Measurements from ENCODE around the gene PPFIA3.

DNA sequence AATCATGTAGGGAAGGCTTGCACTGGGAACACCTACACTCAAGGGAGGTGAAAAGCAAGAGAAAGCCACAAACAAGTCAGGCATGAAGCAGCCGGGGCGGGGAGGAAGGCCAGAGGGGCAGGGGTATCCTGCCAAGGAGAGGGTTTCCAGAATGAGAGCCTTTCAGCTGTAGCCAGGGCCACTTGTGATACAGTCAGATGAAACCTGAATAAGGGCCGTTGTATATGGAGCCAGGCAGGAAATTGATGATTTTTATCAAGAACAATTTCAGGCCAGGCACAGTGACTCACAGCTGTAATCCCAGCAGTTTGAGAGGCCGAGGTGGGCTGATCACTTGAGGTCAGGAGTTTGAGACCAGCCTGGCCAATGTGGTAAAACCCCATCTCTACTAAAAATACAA is 42.6 kb downstream of the PPFIA3 start:
- TF ChIP-seq GATA3 (IDR thresholded peaks at IDR 0.05; ENCODE audit: low read depth, low read length), result no peak
- TF ChIP-seq GATA2 (IDR thresholded peaks at IDR 0.05; ENCODE audit: low read depth, low read length), result no peak

Data from SH-SY5Y (cell line).